Measurements from ENCODE around the gene KRTAP4-6.
"Not testable (repeated sequence)": the region's sequence is repeated elsewhere in the genome, so short reads cannot be mapped to it uniquely, and the experiment has no call there.

Gene KRTAP4-6

DNA sequence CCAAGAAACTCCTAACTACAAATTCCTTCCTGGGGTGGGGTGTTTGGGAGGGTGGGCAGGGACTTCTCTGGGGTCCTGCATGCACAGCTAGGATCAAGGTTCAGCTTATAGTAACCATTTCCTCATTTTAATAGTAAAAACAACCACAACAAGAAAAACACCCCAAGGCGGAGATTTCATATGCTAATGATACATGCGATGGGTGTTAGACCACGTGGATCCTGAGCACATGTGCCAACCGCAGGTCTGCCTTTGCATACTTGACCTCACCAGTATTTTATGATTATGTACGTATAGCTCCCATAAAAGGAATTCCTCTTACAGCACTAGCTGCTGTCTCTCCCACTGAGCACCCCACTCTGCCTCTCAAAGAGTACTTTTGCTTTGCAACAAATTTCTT lies 24.0 kb downstream of the KRTAP4-6 start:
- Histone ChIP-seq H3K79me2 (ENCODE audit: insufficient read depth, low read length) (no peaks in the 10 kb centered on the region), H3K4me1 (ENCODE audit: insufficient read depth, low read length, severe bottlenecking) (peaks cover 6% of the 10 kb centered on the region), H3K9me2 (ENCODE audit: low read depth, low read length) (no peaks in the 10 kb centered on the region), H3K27ac (ENCODE audit: low read depth, low read length, poor library complexity, severe bottlenecking) (no peak overlapping the region), H2AFZ (ENCODE audit: low read length) (no peak overlapping the region), H3K4me2 (ENCODE audit: low read length) (no peak overlapping the region), H3F3A (ENCODE audit: insufficient read depth, low read length) (no peaks in the 10 kb centered on the region), H3K4me3 (ENCODE audit: low read depth, low read length, poor library complexity, severe bottlenecking) (no peak overlapping the region), H3K9ac (ENCODE audit: low read length) (no peak overlapping the region), H3K27me3 (ENCODE audit: insufficient read depth, low read length) (no peaks in the 10 kb centered on the region), H4K20me1 (ENCODE audit: insufficient read depth, low read length) (no peaks in the 10 kb centered on the region), H3K9me3 (ENCODE audit: low read length) (no peaks in the 10 kb centered on the region), H3K36me3 (ENCODE audit: insufficient read depth, low read length) (no peaks in the 10 kb centered on the region)
- TF ChIP-seq, protein P1, sequence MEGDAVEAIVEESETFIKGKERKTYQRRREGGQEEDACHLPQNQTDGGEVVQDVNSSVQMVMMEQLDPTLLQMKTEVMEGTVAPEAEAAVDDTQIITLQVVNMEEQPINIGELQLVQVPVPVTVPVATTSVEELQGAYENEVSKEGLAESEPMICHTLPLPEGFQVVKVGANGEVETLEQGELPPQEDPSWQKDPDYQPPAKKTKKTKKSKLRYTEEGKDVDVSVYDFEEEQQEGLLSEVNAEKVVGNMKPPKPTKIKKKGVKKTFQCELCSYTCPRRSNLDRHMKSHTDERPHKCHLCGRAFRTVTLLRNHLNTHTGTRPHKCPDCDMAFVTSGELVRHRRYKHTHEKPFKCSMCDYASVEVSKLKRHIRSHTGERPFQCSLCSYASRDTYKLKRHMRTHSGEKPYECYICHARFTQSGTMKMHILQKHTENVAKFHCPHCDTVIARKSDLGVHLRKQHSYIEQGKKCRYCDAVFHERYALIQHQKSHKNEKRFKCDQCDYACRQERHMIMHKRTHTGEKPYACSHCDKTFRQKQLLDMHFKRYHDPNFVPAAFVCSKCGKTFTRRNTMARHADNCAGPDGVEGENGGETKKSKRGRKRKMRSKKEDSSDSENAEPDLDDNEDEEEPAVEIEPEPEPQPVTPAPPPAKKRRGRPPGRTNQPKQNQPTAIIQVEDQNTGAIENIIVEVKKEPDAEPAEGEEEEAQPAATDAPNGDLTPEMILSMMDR (IDR thresholded peaks at IDR 0.05; ENCODE audit: low read length) = no peak
- TF ChIP-seq EZH2 (IDR thresholded peaks at IDR 0.05; ENCODE audit: borderline replicate concordance, low read length) = no peak

DNA sequence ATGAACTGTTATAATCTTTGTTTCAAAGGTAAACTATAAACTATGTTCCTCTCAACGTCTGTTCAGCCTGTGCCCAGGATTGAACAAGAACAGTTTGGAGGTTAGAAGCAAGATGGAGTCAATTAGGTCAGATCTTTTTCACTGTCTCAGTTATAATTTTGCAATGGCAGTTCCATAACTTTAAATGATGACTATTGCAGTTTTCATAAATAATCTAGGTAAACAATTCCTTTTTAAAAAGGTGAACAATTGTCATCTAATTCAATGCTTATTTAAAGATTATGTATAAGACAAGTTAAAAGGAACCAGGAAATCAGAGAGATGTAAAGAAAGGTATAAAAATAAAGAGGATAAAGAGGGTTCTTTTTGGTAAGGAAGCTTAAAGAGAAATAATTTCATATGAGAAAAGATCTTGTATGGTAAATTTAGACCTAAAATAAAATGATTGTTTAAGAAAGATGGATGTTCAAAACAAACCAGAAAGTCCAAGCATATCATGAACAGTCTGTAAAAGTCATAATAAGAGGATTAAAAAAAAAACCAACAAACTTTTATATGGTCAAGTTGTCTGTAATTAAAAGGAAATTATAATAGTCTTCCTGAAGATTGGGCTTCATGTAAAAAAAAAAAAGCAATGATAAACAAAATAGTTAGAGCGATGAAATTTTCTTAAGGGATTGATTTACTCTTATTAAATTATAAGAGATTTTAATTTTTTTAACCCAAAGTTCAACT lies 29.0 kb downstream of the KRTAP4-6 start:
- H3K9ac ChIP-seq (ENCODE audit: low read length) = no peak overlapping the region
- no peak overlapping the region for H3K4me3 ChIP-seq (ENCODE audit: low read depth, low read length, poor library complexity, severe bottlenecking)
- no peaks in the 10 kb centered on the region for H3K36me3 ChIP-seq (ENCODE audit: insufficient read depth, low read length)
- H3K27me3 ChIP-seq (ENCODE audit: insufficient read depth, low read length) = no peaks in the 10 kb centered on the region
- no peaks in the 10 kb centered on the region for H4K20me1 ChIP-seq (ENCODE audit: insufficient read depth, low read length)
- H3F3A ChIP-seq (ENCODE audit: insufficient read depth, low read length) = no peaks in the 10 kb centered on the region
- TF ChIP-seq, protein P1 (IDR thresholded peaks at IDR 0.05; ENCODE audit: low read length) = no peak
- TF ChIP-seq EZH2 (IDR thresholded peaks at IDR 0.05; ENCODE audit: borderline replicate concordance, low read length) = no peak
- no peaks in the 10 kb centered on the region for H3K9me2 ChIP-seq (ENCODE audit: low read depth, low read length)
- H3K4me1 ChIP-seq (ENCODE audit: insufficient read depth, low read length, severe bottlenecking) = no peaks in the 10 kb centered on the region
- H3K4me2 ChIP-seq (ENCODE audit: low read length) = no peak overlapping the region
- H2AFZ ChIP-seq (ENCODE audit: low read length) = no peak overlapping the region
- H3K27ac ChIP-seq (ENCODE audit: low read depth, low read length, poor library complexity, severe bottlenecking) = no peak overlapping the region
- no peaks in the 10 kb centered on the region for H3K79me2 ChIP-seq (ENCODE audit: insufficient read depth, low read length)
- H3K9me3 ChIP-seq (ENCODE audit: low read length) = no peaks in the 10 kb centered on the region

GRCh38 chr17:41108728-41109386 lies 31.5 kb downstream of the KRTAP4-6 start:
- H3K4me2 ChIP-seq (ENCODE audit: low read length); H3K79me2 ChIP-seq (ENCODE audit: insufficient read depth, low read length); H3K9me2 ChIP-seq (ENCODE audit: low read depth, low read length); H3K27ac ChIP-seq (ENCODE audit: low read depth, low read length, poor library complexity, severe bottlenecking); H3K9me3 ChIP-seq (ENCODE audit: low read length); H4K20me1 ChIP-seq (ENCODE audit: insufficient read depth, low read length); H3K4me1 ChIP-seq (ENCODE audit: insufficient read depth, low read length, severe bottlenecking); H3K9ac ChIP-seq (ENCODE audit: low read length); H3F3A ChIP-seq (ENCODE audit: insufficient read depth, low read length); H3K4me3 ChIP-seq (ENCODE audit: low read depth, low read length, poor library complexity, severe bottlenecking); H3K36me3 ChIP-seq (ENCODE audit: insufficient read depth, low read length); H3K27me3 ChIP-seq (ENCODE audit: insufficient read depth, low read length); H2AFZ ChIP-seq (ENCODE audit: low read length): not testable (repeated sequence)
